Heart left ventricle (tissue), 16 donors: ENCODE measurements around the gene CADPS2. TPM values are rescaled to one million over a fixed set of nuclear protein-coding genes. Genes with fewer than 3 reads are reported as not detected.
"Not testable (repeated sequence)": the region's sequence is repeated elsewhere in the genome, so short reads cannot be mapped to it uniquely, and the experiment has no call there.

ENCODE experiments used
- ATAC-seq, 4 donors: fragments of 200-7000 bp; cut with Tn5 transposase; one replicate each; pipeline ENCODE4 v1.9.1; 2020 to 2022; ENCODE audit warnings: moderate library complexity in 4 of 4, mild to moderate bottlenecking in 3 of 4, moderate number of reproducible peaks in 1 of 4
- DNase-seq, 5 donors: peaks; one replicate each; pipeline ENCODE4 v3.0.0-alpha.2; 2020
- H3K27ac ChIP-seq, 12 donors: fragments of 200-600 bp; sonication (generic) in 4 of 12; one replicate each; pipeline versions ENCODE4 v1.5.0 to v1.8.0; 2016 to 2022; ENCODE audit warnings: mild to moderate bottlenecking in 2 of 12
- H3K27me3 ChIP-seq, 9 donors: fragments of 200-600 bp; sonication (generic) in 2 of 9; one replicate each; pipeline versions ENCODE4 v1.5.1 to v1.8.0; 2016 to 2022; ENCODE audit warnings: mild to moderate bottlenecking in 3 of 9
- H3K36me3 ChIP-seq, 9 donors: fragments of 200-600 bp; sonication (generic) in 2 of 9; one replicate each; pipeline versions ENCODE4 v1.5.0 to v1.8.0; 2018 to 2022; ENCODE audit warnings: mild to moderate bottlenecking in 2 of 9
- H3K4me1 ChIP-seq, 12 donors: fragments of 200-600 bp; sonication (generic) in 4 of 12; one replicate each; pipeline versions ENCODE4 v1.5.0 to v1.8.0; 2016 to 2022; ENCODE audit warnings: mild to moderate bottlenecking in 3 of 12
- H3K4me3 ChIP-seq, 12 donors: fragments of 200-600 bp; sonication (generic) in 4 of 12; one replicate each; pipeline versions ENCODE4 v1.5.0 to v1.8.0; 2017 to 2022; ENCODE audit warnings: mild to moderate bottlenecking in 9 of 12, moderate library complexity in 4 of 12
- H3K9me3 ChIP-seq, 12 donors: fragments of 200-600 bp; sonication (generic) in 4 of 12; one replicate each; pipeline versions ENCODE4 v1.5.0 to v1.8.0; 2016 to 2022; ENCODE audit warnings: mild to moderate bottlenecking in 1 of 12
- CTCF ChIP-seq, 12 donors: fragments of 200-600 bp; sonication (generic) in 4 of 12; IDR thresholded peaks; one replicate each; pipeline versions ENCODE4 v1.5.0 to v1.8.0; 2018 to 2022; ENCODE audit warnings: antibody characterized with exemption in 12 of 12, mild to moderate bottlenecking in 5 of 12
- POLR2A ChIP-seq, 2 donors: fragments of 450-650 bp; IDR thresholded peaks; one replicate each; pipeline ENCODE4 v1.6.1; 2017; ENCODE audit warnings: antibody characterized with exemption in 2 of 2, mild to moderate bottlenecking in 2 of 2, moderate library complexity in 2 of 2
- WGBS, 4 donors: extraction: QIAGEN DNeasy Blood & Tissue Kit in 2 of 4; methylation state at CpG; one replicate each; pipeline versions ENCODE4 v1.1.5 to v1.1.7; 2013 to 2018; 5-methylcytosine and 5-hydroxymethylcytosine counted together
- intact Hi-C, 10 donors: fragments of 100-400 bp; cut with DNase I; formaldehyde crosslinking; loops; one replicate each; pipeline versions ENCODE4 v1.11.1 to v1.14.2; 2022
- polyA plus RNA-seq, 2 donors: library from polyadenylated mRNA; stranded (reverse); fragments of 200-250 nt; gene quantifications; one replicate each; pipeline ENCODE4 v1.2.3, GENCODE V29; 2013
- total RNA-seq, 9 donors: library from RNA; depleted of rRNA in 2 of 9; stranded (reverse); fragments of >200 nt in 2 of 9; fragmentation: NEBNext Ultra II Directional in 3 of 9; extraction: Animal tissue kit (Norgen Biotek cat#: 25700) in 3 of 9; gene quantifications; one replicate each; pipeline versions ENCODE4 v1.1.0 to v1.2.4, GENCODE V29; 2016 to 2023
- donor health status: ischemic (EF 13 %, LVEDD 7.1; RV severe dilation, severe dysfunction).
- donor health status: healthy with polysubstance abuse.
- donor health status: DM: no; HTN: yes; CAD: no.
- donor health status: DM: no; HTN: no; CAD: no.
- donor health status: ischemic (EF 25% LVEDD 6.9; RV normal size, moderate dysfunction).
- donor health status: ischemic (EF 25% LVEDD 5.7; RV mildly dilated, moderate dysfunction).
- donor health status: healthy.
- donor health status: DM: yes; HTN: yes; CAD: no.
- donor health status: ischemic (EF 35%, LVEDD 5.7; RV mildly dilated, moderate dysfunction).
- donor health status: nonischemic (EF 11% LVEDD 7.7; RV severe dilation, severe dysfunction).
- donor health status: DM: yes; HTN: yes; CAD: no.
- donor health status: PGD.
- donor health status: ischemic (EF 29% LVEDD 5.4; RV normal size, mild dysfunction).
- donor health status: nonischemic (EF 23%, LVEDD 6.1; RV moderate dilation, normal function).

Gene CADPS2
- total and polyA plus RNA-seq, 11 donors: 6.5 to 29.0 (median 10.3) TPM

- ATAC-seq (no peak), DNase-seq (no peak)
- H3K36me3 ChIP-seq: no peaks in the 10 kb centered on the region
- no peak for TF ChIP-seq CTCF (IDR thresholded peaks at IDR 0.05)
- TF ChIP-seq POLR2A (IDR thresholded peaks at IDR 0.05): no peak
- H3K27me3 ChIP-seq: no peaks in the 10 kb centered on the region
- H3K4me1 ChIP-seq: no peaks in the 10 kb centered on the region
- intact Hi-C loops: no loop called here
- 83 to 96% (median 87%) methylated on average over 2 of the region's 2 CpGs for WGBS, 4 donors
- H3K9me3 ChIP-seq: peaks cover 0 to 3% (median 0%) of the 10 kb centered on the region in 12 donors
- no peak overlapping the region for H3K4me3 ChIP-seq
- no peak overlapping the region for H3K27ac ChIP-seq
Measured at GRCh38 chr7:122638459-122638858, 247.8 kb downstream of the CADPS2 start.

- DNase-seq (no peak), ATAC-seq (no peak)
- H3K27ac ChIP-seq: no peak overlapping the region
- 71 to 91% (median 87%) methylated on average over 2 of the region's 2 CpGs for WGBS, 4 donors
- H3K36me3 ChIP-seq: no peaks in the 10 kb centered on the region
- no peaks in the 10 kb centered on the region for H3K27me3 ChIP-seq
- H3K4me1 ChIP-seq: no peaks in the 10 kb centered on the region
- H3K9me3 ChIP-seq: peaks cover 0 to 3% (median 0%) of the 10 kb centered on the region in 12 donors
- H3K4me3 ChIP-seq: no peak overlapping the region
- intact Hi-C loops: no loop called here
- TF ChIP-seq CTCF (IDR thresholded peaks at IDR 0.05) (no peak), POLR2A (IDR thresholded peaks at IDR 0.05) (no peak)
Measured at GRCh38 chr7:122637784-122638183, 248.5 kb downstream of the CADPS2 start.

GRCh38 chr7:122635481-122635880 lies 250.8 kb downstream of the CADPS2 start:
- H3K4me1 ChIP-seq, ATAC-seq, DNase-seq, H3K9me3 ChIP-seq, H3K36me3 ChIP-seq, H3K27me3 ChIP-seq, H3K4me3 ChIP-seq, intact Hi-C loops, H3K27ac ChIP-seq: not testable (repeated sequence)
- 92 to 98% (median 95%) methylated on average over 2 of the region's 2 CpGs for WGBS, 4 donors

- no peaks in the 10 kb centered on the region for H3K27me3 ChIP-seq
- ATAC-seq: no peak
- TF ChIP-seq CTCF (IDR thresholded peaks at IDR 0.05) (no peak), POLR2A (IDR thresholded peaks at IDR 0.05) (no peak)
- 83 to 87% (median 85%) methylated on average over 3 of the region's 3 CpGs for WGBS, 4 donors
- no peak overlapping the region for H3K4me3 ChIP-seq
- no peaks in the 10 kb centered on the region for H3K36me3 ChIP-seq
- intact Hi-C loops: no loop called here
- H3K27ac ChIP-seq: no peak overlapping the region
- DNase-seq: no peak
- peaks cover 0 to 3% (median 0%) of the 10 kb centered on the region in 12 donors for H3K9me3 ChIP-seq
- H3K4me1 ChIP-seq: no peaks in the 10 kb centered on the region
Measured at GRCh38 chr7:122633472-122633871, 252.8 kb downstream of the CADPS2 start.

GRCh38 chr7:122632238-122632637 lies 254.0 kb downstream of the CADPS2 start:
- peaks cover 0 to 3% (median 0%) of the 10 kb centered on the region in 12 donors for H3K9me3 ChIP-seq
- DNase-seq (no peak), ATAC-seq (no peak)
- H3K4me1 ChIP-seq: no peaks in the 10 kb centered on the region
- no peak overlapping the region for H3K27ac ChIP-seq
- intact Hi-C loops: no loop called here
- TF ChIP-seq CTCF (IDR thresholded peaks at IDR 0.05) (no peak), POLR2A (IDR thresholded peaks at IDR 0.05) (no peak)
- no peaks in the 10 kb centered on the region for H3K36me3 ChIP-seq
- no peaks in the 10 kb centered on the region for H3K27me3 ChIP-seq
- no peak overlapping the region for H3K4me3 ChIP-seq
